Measurements from ENCODE around the gene RUBCN. TPM values are rescaled to one million over a fixed set of nuclear protein-coding genes. Genes with fewer than 3 reads are reported as not detected.

RUBCN gene
- polyA plus RNA-seq, 1 of the 3 experiments (the other 2 are of a cell fraction): 14.9 TPM

DNA sequence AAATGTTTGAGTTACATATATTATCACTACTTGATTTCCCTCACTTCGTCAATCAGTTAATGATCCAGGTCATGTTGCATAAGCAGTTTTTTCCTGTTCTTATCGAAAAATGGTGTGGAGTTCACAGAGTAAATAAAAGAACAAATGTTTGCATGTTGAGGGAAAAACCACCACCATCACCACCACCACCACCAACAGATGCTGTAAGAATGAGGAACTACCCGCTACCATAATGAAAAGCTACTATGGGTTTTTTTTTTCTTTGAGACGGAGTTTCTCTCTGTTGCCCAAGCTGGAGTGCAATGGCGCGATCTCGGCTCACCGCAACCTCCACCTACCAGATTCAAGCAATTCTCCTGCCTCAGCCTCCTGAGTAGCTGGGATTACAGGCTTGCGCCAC lies 27.6 kb downstream of the RUBCN start:
- Histone ChIP-seq H3K79me2 (ENCODE audit: insufficient read depth) (peaks cover 21% of the 10 kb centered on the region), H3F3A (replicated peaks; ENCODE audit: insufficient read depth) (peaks cover 28% of the 10 kb centered on the region), H3K4me1 (ENCODE audit: control insufficient read depth in 1 of 2, insufficient read depth in 2 of 2, low read depth in 1 of 2, low read length in 1 of 2) (peaks cover 6 to 18% of the 10 kb centered on the region in 2 experiments; a peak in 3 of 4 replicates), H3K27ac (ENCODE audit: low read depth in 2 of 2, low read length in 1 of 2) (no peak overlapping the region), H4K20me1 (ENCODE audit: insufficient read depth) (no peaks in the 10 kb centered on the region), H3K9ac (no peak overlapping the region), H3K4me3 (ENCODE audit: low read depth in 2 of 2, low read length in 1 of 2) (no peak overlapping the region), H3K27me3 (ENCODE audit: insufficient read depth) (no peaks in the 10 kb centered on the region), H2AFZ (ENCODE audit: low read depth) (no peak overlapping the region), H3K9me2 (no peaks in the 10 kb centered on the region), H3K4me2 (no peak overlapping the region), H3K9me3 (no peaks in the 10 kb centered on the region), H3K36me3 (replicated peaks in 1 of 2; ENCODE audit: control insufficient read depth in 1 of 2, insufficient read depth in 2 of 2, low read length in 1 of 2) (peaks cover 4% of the 10 kb centered on the region in 2 experiments)
- ChIA-PET CTCF (no interaction called here), POLR2A (no interaction called here)
- WGBS (ENCODE audit: low lambda C conversion rate): 100% methylated on average over 9 of the region's 9 CpGs
- no peak for DNase-seq
- TF ChIP-seq FOSL2 (IDR thresholded peaks at IDR 0.05; ENCODE audit: borderline replicate concordance, low read depth) (no peak), RAD21 (IDR thresholded peaks at IDR 0.05; ENCODE audit: low read length) (no peak), FOXM1 (IDR thresholded peaks at IDR 0.05; ENCODE audit: low read depth) (no peak), GABPA (IDR thresholded peaks at IDR 0.05; ENCODE audit: low read depth) (no peak), NFIC (IDR thresholded peaks at IDR 0.05; ENCODE audit: borderline replicate concordance) (no peak), POLR2AphosphoS5 (IDR thresholded peaks at IDR 0.05; ENCODE audit: low read depth, low read length) (no peak), GATA2 (CRISPR knock-in tag; IDR thresholded peaks at IDR 0.05) (no peak), CHD2 (IDR thresholded peaks at IDR 0.05; ENCODE audit: low read length, partially characterized antibody) (no peak), JUND (IDR thresholded peaks at IDR 0.05) (no peak), RCOR1 (IDR thresholded peaks at IDR 0.05; ENCODE audit: low read length) (no peak), ELF1 (IDR thresholded peaks at IDR 0.05) (no peak), TCF12 (IDR thresholded peaks at IDR 0.05) (no peak)
- TF ChIP-seq, protein P1, sequence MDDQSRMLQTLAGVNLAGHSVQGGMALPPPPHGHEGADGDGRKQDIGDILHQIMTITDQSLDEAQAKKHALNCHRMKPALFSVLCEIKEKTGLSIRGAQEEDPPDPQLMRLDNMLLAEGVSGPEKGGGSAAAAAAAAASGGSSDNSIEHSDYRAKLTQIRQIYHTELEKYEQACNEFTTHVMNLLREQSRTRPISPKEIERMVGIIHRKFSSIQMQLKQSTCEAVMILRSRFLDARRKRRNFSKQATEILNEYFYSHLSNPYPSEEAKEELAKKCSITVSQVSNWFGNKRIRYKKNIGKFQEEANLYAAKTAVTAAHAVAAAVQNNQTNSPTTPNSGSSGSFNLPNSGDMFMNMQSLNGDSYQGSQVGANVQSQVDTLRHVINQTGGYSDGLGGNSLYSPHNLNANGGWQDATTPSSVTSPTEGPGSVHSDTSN (IDR thresholded peaks at IDR 0.05): no peak
- TF ChIP-seq, protein P2, sequence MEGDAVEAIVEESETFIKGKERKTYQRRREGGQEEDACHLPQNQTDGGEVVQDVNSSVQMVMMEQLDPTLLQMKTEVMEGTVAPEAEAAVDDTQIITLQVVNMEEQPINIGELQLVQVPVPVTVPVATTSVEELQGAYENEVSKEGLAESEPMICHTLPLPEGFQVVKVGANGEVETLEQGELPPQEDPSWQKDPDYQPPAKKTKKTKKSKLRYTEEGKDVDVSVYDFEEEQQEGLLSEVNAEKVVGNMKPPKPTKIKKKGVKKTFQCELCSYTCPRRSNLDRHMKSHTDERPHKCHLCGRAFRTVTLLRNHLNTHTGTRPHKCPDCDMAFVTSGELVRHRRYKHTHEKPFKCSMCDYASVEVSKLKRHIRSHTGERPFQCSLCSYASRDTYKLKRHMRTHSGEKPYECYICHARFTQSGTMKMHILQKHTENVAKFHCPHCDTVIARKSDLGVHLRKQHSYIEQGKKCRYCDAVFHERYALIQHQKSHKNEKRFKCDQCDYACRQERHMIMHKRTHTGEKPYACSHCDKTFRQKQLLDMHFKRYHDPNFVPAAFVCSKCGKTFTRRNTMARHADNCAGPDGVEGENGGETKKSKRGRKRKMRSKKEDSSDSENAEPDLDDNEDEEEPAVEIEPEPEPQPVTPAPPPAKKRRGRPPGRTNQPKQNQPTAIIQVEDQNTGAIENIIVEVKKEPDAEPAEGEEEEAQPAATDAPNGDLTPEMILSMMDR (IDR thresholded peaks at IDR 0.05): no peak
- TF ChIP-seq, protein P3, sequence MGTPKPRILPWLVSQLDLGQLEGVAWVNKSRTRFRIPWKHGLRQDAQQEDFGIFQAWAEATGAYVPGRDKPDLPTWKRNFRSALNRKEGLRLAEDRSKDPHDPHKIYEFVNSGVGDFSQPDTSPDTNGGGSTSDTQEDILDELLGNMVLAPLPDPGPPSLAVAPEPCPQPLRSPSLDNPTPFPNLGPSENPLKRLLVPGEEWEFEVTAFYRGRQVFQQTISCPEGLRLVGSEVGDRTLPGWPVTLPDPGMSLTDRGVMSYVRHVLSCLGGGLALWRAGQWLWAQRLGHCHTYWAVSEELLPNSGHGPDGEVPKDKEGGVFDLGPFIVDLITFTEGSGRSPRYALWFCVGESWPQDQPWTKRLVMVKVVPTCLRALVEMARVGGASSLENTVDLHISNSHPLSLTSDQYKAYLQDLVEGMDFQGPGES (IDR thresholded peaks at IDR 0.05; ENCODE audit: low read depth, low read length): no peak
- TF ChIP-seq, protein P4, sequence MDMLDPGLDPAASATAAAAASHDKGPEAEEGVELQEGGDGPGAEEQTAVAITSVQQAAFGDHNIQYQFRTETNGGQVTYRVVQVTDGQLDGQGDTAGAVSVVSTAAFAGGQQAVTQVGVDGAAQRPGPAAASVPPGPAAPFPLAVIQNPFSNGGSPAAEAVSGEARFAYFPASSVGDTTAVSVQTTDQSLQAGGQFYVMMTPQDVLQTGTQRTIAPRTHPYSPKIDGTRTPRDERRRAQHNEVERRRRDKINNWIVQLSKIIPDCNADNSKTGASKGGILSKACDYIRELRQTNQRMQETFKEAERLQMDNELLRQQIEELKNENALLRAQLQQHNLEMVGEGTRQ (IDR thresholded peaks at IDR 0.05; ENCODE audit: borderline replicate concordance, low read depth, low read length): no peak

All from SK-N-SH (cell line).